GM19455 (cell line): ENCODE data around the gene MYCN.
"Not testable (repeated sequence)": the region's sequence is repeated elsewhere in the genome, so short reads cannot be mapped to it uniquely, and the experiment has no call there.

ENCODE experiments used
- ATAC-seq: cut with Tn5 transposase; IDR thresholded peaks from one replicate; pipeline ENCODE4 v1.9.1; 2021; ENCODE audit not compliant: unreplicated experiment

MYCN gene

DNA sequence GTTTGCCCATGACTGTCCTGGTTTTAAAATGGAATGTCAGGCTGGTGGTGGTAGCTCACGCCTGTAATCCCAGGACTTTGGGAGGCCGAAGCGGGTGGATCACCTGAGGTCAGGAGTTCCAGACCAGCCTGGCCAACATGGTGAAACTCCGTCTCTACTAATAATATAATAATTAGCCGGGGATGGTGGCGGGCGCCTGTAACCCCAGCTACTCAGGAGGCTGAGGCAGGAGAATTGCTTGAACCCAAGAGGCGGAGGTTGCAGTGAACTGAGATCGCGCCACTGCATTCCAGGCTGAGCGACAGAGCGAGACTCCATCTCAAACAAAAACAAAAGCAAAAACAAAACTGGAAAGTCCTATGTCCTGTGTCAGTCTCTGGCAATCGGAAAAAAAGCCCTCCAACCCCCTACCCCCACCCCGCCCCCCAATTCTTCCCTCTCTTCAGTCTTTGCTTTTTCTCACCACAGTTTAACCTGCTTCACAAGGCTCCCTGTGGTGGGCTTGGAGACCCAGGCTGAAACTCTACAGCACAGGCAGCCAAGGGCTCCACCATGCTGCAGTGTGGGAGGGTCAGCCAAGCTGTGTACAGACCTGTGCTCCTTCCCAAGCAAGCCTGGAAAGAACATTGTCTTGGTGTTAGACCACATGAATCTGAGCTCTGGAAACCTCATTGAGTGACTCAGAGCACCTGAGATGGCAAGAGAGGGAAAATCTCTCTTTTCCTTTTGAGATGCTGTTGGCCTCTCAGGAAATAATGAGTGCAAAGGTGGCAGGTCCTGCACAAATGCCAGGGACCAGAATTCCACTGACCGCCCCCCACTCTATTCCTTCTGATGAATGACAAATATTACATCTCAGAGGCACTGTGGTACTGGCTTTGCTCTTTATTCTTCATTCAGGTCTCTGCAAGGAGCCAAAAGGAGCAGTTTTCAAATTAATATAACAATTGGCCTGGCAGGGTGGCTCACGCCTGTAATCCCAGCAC lies 16.7 kb downstream of the MYCN start:
- ATAC-seq = no peak

DNA sequence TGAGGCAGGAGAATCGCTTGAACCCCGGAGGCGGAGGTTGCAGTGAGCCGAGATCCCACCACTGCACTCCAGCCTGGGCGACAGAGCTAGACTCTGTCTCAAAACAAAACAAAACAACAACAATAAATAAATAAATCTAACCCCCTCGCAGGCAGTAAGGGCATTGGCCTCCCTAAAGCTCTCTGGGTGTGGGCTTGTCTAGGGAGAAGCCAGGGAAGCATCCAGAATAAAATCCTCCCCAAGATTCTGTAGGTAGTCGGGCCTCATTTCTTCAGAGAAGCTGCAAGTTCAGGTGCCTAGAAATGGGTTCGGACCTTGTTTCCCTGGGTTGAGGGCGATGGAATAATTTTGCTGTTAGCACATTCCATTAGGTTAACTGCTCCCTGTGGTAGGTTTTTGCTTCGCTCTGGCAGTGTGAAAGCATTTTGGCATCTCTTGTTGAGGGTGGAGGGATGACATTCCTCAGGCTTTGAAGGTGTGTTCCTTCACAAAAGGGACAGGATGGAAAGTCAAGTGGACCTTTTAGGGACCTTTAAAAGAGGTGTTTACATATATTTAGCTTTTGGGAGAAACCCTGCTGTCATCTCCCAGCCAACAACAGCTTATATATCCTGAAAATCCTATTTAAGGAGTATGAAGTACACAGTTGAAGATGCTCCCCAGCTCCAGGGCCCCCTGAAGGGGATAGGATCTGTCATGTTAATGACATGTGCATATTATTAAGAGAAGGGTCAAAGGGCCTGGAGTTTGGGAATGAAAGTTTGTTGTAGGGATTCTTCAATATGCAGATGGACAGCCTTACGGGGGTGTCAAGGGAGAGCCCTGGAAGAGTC lies 17.7 kb downstream of the MYCN start:
- ATAC-seq = no peak

DNA sequence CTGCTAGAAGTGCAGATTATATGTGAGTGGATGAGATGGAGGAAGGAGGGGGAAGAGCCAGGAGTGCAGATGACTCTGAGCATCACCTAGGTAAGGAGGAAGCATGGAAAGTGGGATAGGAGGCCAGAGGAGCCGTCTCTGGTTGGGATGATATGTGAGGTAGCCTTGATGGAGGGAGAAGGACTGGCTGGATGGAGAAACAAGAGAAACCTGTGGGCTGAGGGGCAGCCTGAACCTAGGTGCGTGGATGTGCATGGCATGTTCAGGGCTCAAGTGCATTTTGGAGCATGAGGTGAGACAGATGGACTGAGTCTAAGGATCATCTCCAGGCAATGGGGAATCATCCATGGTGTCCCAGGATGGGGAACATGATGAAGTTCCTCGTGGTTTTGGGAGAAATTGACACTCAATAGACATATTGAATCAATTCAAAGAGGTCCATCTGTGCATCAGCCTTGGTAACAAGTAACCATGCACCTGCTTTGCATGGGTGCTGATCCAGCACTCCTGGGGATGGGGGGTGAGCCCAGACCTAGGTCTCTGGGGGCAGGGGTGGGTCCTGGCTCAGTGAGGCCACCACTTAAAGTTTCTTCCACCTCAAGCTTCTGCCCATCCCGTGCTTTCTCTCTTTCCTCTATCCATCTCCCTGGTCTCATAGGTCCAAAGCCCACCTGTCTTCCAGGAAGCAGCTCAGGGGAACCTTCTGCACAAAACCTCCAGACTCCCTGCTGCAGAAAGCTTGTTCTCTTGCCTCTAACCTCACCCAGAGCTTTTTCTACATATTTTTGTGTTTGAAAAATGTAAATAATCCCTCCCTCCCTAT lies 19.2 kb downstream of the MYCN start:
- no peak for ATAC-seq

DNA sequence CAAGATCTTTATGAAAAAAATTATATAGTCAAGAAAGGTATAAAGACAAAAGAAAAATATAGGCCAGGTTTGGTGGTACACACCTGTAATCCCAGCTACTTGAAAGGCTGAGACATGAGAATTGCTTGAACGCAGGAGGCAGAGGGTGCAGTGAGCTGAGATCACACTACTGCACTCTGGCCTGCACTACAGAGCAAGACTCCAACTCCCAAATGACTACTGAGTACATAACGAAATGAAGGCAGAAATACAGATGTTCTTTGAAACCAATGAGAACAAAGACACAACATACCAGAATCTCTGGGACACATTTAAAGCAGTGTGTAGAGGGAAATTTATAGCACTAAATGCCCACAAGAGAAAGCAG lies 19.8 kb downstream of the MYCN start:
- ATAC-seq = not testable (repeated sequence)

DNA sequence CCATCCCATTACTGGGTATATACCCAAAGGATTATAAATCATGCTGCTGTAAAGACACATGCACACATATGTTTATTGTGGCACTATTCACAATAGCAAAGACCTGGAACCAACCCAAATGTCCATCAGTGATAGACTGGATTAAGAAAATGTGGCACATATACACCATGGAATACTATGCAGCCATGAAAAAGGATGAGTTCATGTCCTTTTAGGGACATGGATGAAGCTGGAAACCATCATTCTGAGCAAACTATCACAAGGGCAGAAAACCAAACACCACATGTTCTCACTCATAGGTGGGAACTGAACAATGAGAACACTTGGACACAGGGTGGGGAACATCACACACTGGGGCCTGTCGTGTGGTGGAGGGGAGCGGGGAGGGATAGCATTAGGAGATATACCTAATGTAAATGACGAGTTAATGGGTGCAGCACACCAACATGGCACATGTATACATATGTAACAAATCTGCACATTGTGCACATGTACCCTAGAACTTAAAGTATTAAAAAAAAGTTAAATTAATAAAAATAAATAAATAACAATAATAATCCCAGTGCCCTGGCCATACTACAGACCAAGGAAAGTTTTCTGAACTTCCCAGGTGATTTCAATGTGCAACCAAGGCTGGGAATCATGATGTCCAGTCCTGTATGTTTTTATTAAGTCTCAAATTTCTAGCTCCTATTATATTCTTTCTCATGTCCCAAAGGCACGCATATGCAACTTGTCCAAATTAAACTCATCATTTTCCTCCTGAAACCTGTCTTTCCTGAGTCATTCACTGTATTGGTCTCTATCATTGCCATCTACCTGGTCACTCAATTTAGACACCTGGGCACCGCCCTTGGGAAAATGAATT lies 23.0 kb downstream of the MYCN start:
- not testable (repeated sequence) for ATAC-seq

DNA sequence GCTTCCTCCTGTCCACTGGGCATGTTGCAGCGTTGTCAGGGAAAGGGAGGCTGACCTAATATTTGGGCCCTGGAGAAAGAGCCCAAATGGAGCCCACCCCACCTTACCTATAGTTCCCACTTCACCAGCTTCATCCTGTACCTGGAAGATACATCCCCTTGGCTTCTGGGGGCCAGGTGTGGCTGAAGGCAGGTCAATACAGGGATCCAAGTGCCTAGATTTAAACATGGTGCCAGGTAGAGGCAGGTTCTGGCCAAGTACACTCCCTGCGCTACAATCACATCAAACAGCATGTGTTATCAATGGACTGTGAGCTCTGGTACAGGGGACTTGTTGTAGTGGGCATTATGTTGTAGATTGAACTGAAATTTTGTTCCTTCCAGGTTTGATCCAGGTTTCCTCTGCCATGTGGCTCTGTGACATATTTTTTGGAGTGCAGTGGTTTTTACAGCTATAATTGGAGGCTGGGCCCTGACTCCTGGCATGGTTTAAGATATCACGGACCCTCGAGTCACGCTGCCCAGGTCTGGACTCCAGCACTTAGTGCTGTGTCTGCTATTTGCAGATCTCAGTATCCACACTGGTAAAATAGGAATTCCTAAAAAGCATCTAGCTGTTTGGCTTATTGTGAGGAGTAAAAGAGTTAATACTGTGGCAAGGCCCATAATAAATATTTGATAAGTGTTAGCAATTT lies 23.8 kb downstream of the MYCN start:
- no peak for ATAC-seq

DNA sequence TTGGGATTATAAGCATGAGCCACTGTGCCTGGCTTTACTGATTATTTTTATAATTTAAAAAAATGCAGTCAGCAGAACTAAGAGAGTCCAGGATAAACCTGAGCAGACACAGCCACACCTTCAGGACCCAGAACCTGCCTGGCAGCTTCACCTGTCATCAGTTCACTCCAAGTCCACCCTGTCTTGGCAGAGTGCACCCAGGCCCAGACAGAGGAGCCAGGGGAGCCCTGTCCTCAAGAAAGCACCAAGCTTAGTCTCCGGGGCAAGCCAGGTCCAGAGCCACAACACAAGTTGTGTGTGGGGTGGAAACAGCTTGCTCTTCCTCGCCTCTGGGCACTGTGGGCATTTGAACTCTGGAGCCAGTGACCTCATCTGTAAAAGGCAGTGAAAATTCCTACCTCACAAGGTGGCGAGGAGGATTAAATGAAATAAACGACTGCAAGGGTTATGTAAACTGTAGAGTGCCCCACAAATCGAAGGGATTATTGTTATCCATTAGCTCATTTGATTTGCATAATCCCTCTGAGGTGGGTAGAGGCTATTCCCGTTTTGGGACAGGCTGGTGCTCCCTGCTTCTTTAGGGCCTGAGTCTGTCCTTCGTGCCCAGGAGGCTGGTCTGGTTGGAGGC lies 24.7 kb downstream of the MYCN start:
- no peak for ATAC-seq

DNA sequence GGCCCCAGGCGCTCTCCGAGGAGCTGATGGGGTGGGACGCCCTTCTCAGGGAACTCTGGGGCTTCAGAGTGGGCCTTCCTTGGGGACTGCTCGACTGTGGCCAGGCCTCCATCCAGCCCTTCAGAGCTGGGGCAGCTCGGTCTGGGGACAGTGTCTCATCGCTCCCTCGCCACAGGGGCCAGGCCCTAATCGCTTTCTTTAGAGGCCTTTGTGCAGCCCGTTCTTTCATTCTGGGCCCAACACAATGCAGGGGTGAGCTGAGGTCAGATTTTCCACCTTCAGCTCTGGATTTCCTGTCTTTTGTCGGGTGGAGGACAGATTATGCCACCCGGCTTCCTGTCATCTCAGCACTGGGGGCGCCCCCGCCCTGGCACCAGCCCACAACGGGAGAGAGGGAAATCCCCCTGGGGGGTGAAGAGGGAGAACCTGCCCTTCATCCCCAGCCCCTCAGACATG lies 25.2 kb downstream of the MYCN start:
- ATAC-seq = no peak

DNA sequence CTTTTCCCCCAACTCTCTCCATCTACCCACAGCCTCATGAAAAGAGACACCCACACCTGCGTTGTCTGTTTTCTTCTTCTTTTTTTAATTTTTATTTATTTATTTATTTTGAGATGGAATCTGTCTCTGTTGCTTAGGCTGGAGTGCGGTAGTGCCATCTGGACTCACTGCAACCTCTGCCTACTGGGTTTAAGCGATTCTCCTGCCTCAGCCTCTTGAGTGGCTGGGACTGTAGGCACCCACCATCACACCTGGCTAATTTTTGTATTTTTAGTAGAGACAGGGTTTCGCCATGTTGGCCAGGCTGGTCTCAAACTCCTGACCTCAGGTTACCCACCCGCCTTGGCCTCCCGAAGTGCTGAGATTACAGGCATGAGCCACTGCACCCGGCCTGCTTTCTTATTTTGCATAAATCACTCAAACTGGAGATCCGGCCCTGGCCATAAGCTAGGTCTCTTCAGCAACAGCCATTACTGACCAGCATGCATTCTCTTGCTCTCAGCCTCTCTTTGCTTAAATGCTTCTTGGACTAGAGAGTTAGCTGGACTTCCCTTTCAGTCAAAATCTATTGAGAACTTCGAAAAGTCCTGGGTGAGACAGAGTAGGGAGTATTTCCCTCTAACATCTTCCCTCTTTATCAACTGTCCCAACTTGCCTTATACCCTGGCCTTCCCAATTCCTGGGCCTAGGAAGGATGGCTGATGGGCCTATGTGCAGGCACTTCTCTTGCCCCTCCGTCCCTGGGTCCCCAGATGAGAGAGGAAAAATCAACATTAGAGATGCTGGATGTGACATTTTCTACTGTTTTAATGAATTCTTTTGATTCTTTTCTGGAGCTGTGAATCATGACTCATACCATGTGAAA lies 27.3 kb downstream of the MYCN start:
- no peak for ATAC-seq

DNA sequence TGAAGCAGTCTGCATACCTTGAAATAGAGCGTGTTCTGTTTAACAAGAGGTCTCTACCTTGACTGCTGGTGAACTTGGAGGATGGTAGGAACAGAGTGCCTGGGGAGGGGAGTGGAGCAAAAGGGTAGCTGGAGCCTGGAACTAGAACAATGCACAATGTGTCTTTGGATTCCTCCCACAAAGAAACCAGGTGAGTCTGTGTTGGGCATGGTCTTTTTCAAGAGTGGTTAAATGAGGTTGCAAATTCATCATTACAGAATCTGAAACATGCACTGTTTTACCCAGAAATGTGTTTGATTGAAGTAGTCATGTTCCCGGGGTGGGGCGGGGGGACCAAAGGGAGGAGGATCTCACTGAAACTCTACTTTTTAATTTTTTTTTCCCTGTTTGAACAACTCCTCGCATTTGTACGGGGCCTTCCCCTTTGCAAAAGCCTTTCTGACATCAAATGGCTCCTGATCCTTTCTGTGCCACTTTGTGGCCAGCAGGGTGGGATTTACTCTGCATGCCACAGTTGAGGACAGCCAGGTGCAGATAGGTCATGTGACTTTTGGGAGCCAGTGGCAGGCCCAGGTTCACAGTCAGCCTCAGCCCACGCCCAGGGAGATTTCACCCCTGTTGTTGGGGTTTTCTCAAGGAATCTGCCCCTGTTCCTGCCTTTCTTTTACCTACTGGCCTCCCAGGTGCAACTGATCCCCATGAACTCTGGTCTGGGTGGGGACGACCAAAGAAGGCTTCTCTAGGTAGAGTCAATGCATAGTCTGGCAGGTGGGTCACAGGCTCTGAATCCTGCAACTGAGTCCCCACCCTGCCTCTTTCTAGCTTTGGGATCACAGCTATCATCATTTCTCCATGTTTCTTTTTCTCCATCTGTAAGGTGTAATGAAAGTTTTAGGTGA lies 28.2 kb downstream of the MYCN start:
- no peak for ATAC-seq

DNA sequence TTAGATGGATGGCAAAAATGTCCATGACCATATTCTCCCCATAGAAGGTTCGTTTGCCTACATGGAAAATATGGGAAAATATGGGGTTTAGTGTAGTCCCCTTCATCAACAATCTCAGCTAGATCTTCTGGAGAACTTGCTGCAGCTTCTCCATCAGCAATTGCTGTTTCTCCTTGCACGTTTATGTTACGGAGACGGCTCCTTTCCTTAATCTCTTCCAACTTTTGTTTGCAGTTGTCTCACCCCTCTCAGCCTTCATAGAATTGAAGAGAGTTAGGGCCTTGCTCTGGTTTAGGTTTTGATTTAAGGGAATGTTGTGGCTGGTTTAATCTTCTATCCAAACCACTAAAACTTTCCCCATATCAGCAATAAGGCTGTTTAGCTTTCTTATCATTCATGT lies 28.9 kb downstream of the MYCN start:
- no peak for ATAC-seq

DNA sequence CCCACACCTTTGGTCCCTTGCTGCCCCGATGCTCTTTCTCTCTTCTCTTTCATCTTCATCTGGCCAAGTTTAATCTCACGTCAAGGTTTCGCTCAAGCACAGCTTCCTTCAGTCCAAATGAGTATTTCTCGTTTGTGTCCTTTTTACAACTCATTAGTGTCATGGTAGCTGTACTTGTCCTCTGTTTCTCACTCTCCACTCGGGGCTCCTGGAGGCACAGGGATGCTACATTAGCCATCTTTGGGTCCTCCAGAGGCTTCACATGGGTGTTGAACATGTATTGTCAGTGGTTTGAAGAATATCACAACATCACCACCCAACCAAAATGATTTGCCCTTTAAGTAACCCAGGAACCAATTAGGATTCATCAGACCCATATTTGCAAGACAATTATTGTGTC lies 30.4 kb downstream of the MYCN start:
- ATAC-seq = no peak

DNA sequence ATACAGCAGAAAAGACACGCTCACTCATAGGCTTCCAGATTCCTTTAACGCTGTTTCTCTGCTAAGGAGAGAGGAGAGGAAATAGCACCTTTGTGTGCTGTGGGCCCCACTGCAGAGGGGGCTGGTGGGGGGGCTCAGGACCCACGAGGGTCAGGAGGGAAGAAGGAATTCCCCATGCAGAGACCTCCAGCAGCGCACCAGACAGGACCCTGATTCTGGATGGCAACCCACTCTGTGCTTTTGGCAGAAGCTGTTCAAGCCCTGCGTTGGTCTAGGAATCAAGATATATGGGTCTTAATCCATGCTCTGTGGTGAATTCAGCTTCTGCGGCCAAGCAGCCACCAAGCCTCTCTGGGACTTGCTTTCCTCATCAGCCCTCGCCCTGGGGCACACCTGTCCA lies 31.0 kb downstream of the MYCN start:
- ATAC-seq = no peak

DNA sequence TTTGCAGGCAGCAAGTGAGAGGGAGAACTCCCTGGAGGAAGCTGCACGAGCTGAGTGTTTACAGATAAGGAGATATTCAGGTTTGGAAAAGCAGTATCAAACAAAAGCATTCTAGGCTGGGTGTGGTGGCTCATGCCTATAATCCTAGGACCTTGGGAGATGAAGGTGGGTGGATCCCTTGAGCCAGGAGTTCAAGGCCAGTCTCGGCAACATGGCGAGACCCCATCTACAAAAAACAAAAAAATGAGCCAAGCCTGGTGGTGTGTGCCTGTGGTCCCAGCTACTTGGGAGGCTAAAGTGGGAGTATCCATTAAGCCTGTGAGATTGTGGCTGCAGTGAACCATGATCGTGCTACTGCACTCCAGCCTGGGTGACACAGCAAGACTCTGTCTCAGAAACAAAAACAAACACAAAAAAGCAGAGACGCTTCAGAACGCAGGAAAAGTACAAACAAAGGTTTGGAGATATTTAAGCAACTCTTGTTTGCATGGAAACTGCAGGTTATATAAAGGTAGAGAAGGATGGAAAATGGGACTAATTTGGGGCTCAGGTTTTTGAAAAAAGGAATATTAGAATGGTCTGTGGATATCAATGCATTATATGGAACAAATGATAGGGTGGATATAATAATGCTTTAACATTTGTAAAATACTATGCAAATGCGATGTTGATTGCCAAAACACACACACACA lies 31.6 kb downstream of the MYCN start:
- no peak for ATAC-seq

DNA sequence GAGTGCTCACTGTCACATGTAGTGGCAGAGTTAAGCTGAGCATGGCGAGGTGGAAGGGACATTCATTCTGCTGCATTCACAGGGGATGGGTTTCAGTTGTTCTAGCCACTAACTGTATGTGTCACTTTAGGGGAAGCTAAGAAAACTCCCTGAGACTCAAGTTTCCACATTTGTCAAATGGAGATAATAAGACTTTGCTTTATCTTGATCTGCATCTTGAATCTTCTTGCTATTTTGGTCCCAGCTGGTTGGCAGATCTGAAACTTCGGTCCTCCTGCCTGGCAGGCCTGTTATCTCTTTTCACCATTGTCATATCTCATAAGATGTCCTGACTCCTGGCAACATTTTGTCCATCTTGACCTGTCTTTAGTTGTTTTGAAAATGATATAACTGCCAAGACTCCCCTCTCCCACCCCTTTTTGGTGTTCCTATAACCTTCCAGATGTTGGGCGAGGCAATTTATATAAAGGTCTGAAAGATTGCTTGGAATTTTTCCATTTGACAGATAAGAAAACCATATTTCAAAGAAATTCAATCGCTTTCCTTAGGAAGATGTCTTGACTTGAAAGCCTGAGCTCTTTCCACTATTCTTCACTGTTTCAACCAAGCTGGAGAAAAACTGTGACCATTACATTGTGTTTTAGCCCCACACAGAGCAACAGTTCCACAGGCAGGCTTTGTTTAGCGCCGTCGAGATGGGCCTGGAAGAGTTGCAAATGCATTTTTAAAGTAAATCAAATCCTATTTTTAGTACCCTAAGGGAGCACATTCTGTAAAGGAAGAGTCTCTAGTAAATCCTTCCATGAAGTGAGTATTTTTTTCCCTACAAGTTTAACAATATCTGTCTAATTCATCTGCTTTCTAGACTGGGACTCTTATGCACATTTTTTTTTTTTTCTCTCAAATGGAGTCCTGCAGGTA lies 33.4 kb downstream of the MYCN start:
- ATAC-seq = no peak
